SK-N-SH (cell line): Measurements from ENCODE around the gene CBR4. TPM values are rescaled to one million over a fixed set of nuclear protein-coding genes. Genes with fewer than 3 reads are reported as not detected.

Experiments
- CTCF ChIA-PET: fragments of 300-600, 350-600 bp; formaldehyde crosslinking; extraction: SDS; loops from one replicate; lab custom pipeline; 2021; lab: Yijun Ruan, JAX
- POLR2A ChIA-PET: fragments of 350-600 bp; sonication (Branson Sonifier 250); formaldehyde crosslinking; extraction: SDS; loops from one replicate; lab custom pipeline; 2020; ENCODE audit warnings: antibody characterized with exemption, inconsistent platforms; lab: Yijun Ruan, JAX
- DNase-seq: peaks from one replicate; pipeline ENCODE4 v3.0.0; 2012
- H2AFZ ChIP-seq: fragments of 200-600 bp; sonication (generic); 2 replicates; pipeline ENCODE4 v1.8.1; 2016; ENCODE audit warnings: antibody characterized with exemption, mild to moderate bottlenecking, low read depth
- H3F3A ChIP-seq: fragments of 200-600 bp; sonication (generic); replicated peaks from 2 replicates; pipeline ENCODE3; 2016; ENCODE audit warnings: antibody characterized with exemption, mild to moderate bottlenecking; ENCODE audit not compliant: insufficient read depth
- H3K27ac ChIP-seq, 2 experiments: fragments of 200-500 bp in 1 of 2; fragments of 200-600 bp in 1 of 2; sonication (Bioruptor generic) in 1 of 2; sonication (generic), shearing (Covaris generic) in 1 of 2; 2 replicates each; pipeline versions ENCODE4 v1.5.1 to v1.6.1; 2014 to 2016; ENCODE audit warnings: low read depth in 2 of 2, inconsistent platforms in 1 of 2, low read length in 1 of 2, mild to moderate bottlenecking in 1 of 2, mixed read lengths in 1 of 2
- H3K27me3 ChIP-seq: fragments of 200-600 bp; sonication (generic), shearing (Covaris generic); 2 replicates; pipeline ENCODE4 v1.6.1; 2016; ENCODE audit warnings: mixed run types; ENCODE audit not compliant: insufficient read depth
- H3K36me3 ChIP-seq, 2 experiments: fragments of 200-500 bp in 1 of 2; fragments of 200-600 bp in 1 of 2; sonication (Bioruptor generic) in 1 of 2; sonication (generic) in 1 of 2; replicated peaks in 1 of 2; 2 replicates each; pipeline versions ENCODE3 to v1.5.1; 2014 to 2016; ENCODE audit warnings: low read length in 1 of 2, mild to moderate bottlenecking in 1 of 2; ENCODE audit not compliant: insufficient read depth in 2 of 2, control insufficient read depth in 1 of 2
- H3K4me1 ChIP-seq, 2 experiments: fragments of 200-500 bp in 1 of 2; fragments of 200-600 bp in 1 of 2; sonication (Bioruptor generic) in 1 of 2; sonication (generic), shearing (Covaris generic) in 1 of 2; 2 replicates each; pipeline versions ENCODE4 v1.5.1 to v1.6.1; 2014 to 2016; ENCODE audit warnings: low read depth in 1 of 2, low read length in 1 of 2, mixed run types in 1 of 2; ENCODE audit not compliant: insufficient read depth in 2 of 2, control insufficient read depth in 1 of 2
- H3K4me2 ChIP-seq: fragments of 200-600 bp; sonication (generic), shearing (Covaris generic); 2 replicates; pipeline ENCODE4 v1.6.1; 2017; ENCODE audit warnings: mixed run types
- H3K4me3 ChIP-seq, 2 experiments: fragments of 200-500 bp in 1 of 2; fragments of 200-600 bp in 1 of 2; sonication (Bioruptor generic) in 1 of 2; sonication (generic), shearing (Covaris generic) in 1 of 2; 2 replicates each; pipeline versions ENCODE4 v1.5.1 to v1.8.1; 2014 to 2016; ENCODE audit warnings: low read depth in 2 of 2, inconsistent platforms in 1 of 2, low read length in 1 of 2, mild to moderate bottlenecking in 1 of 2, mixed read lengths in 1 of 2, moderate library complexity in 1 of 2
- H3K79me2 ChIP-seq: fragments of 200-600 bp; sonication (generic); 2 replicates; pipeline ENCODE4 v1.8.1; 2017; ENCODE audit warnings: mild to moderate bottlenecking; ENCODE audit not compliant: insufficient read depth
- H3K9ac ChIP-seq: fragments of 200-600 bp; sonication (generic); 2 replicates; pipeline ENCODE4 v1.6.1; 2017; ENCODE audit warnings: mixed run types
- H3K9me2 ChIP-seq: fragments of 200-600 bp; sonication (generic); 2 replicates; pipeline ENCODE4 v1.6.1; 2017; ENCODE audit warnings: mixed run types
- H3K9me3 ChIP-seq: fragments of 200-600 bp; sonication (generic); 2 replicates; pipeline ENCODE4 v1.6.1; 2017; ENCODE audit warnings: mixed run types, mild to moderate bottlenecking, moderate library complexity
- H4K20me1 ChIP-seq: fragments of 200-600 bp; sonication (generic); 2 replicates; pipeline ENCODE4 v1.6.1; 2017; ENCODE audit warnings: mild to moderate bottlenecking, mixed run types; ENCODE audit not compliant: insufficient read depth
- ELF1 ChIP-seq: IDR thresholded peaks from 2 replicates; pipeline ENCODE4 v1.4.0; 2012
- EP300 ChIP-seq, 2 experiments: IDR thresholded peaks; 2 replicates each; pipeline versions ENCODE4 v1.4.0 to v1.6.1; 2012; ENCODE audit warnings: borderline replicate concordance in 1 of 2, low read depth in 1 of 2, low read length in 1 of 2
- GATA2 ChIP-seq: sonication (generic); formaldehyde crosslinking; IDR thresholded peaks from 2 replicates; pipeline ENCODE4 v1.5.0; 2020; ENCODE audit warnings: mild to moderate bottlenecking, missing genetic modification reagents
- MXI1 ChIP-seq: IDR thresholded peaks from 2 replicates; pipeline ENCODE4 v1.6.1; 2012; ENCODE audit warnings: mild to moderate bottlenecking, low read depth, low read length, improper control_type of control experiment
- NRF1 ChIP-seq: IDR thresholded peaks from 2 replicates; pipeline ENCODE4 v1.6.1; 2012; ENCODE audit warnings: low read depth, mild to moderate bottlenecking, low read length
- RAD21 ChIP-seq: IDR thresholded peaks from 2 replicates; pipeline ENCODE4 v1.6.1; 2012; ENCODE audit warnings: mild to moderate bottlenecking, low read length
- RCOR1 ChIP-seq: fragments of 150-350 bp; IDR thresholded peaks from 2 replicates; pipeline ENCODE4 v1.6.1; 2017; ENCODE audit warnings: antibody characterized with exemption, low read length
- RFX5 ChIP-seq: IDR thresholded peaks from 2 replicates; pipeline ENCODE4 v1.6.1; 2012; ENCODE audit warnings: mild to moderate bottlenecking, improper control_type of control experiment, low read length
- RXRA ChIP-seq: IDR thresholded peaks from 2 replicates; pipeline ENCODE4 v1.4.0; 2012; ENCODE audit warnings: low read depth, mild to moderate bottlenecking, borderline replicate concordance
- TAF1 ChIP-seq: IDR thresholded peaks from 2 replicates; pipeline ENCODE4 v1.6.1; 2012; ENCODE audit warnings: low read depth, mild to moderate bottlenecking, low read length, moderate library complexity, borderline replicate concordance
- TCF12 ChIP-seq: IDR thresholded peaks from 2 replicates; pipeline ENCODE4 v1.4.0; 2012
- TEAD4 ChIP-seq: IDR thresholded peaks from 2 replicates; pipeline ENCODE4 v1.4.0; 2012; ENCODE audit warnings: mild to moderate bottlenecking, borderline replicate concordance; ENCODE audit not compliant: insufficient read depth
- WGBS: methylation state at CpG from one replicate; pipeline ENCODE4 v1.1.6; 2017; ENCODE audit warnings: low lambda C conversion rate; 5-methylcytosine and 5-hydroxymethylcytosine counted together
- polyA plus RNA-seq, 3 experiments: library from polyadenylated mRNA; depleted of rRNA; stranded (reverse); fragments of >200 nt; gene quantifications; 2 replicates each; pipeline ENCODE4 v1.2.3, GENCODE V29; 2012
- TF ChIP-seq, protein P1 (sequence below): IDR thresholded peaks from 2 replicates; pipeline ENCODE4 v1.4.0; 2012; ENCODE audit warnings: low read depth
- TF ChIP-seq, protein P2 (sequence below): IDR thresholded peaks from 2 replicates; pipeline ENCODE4; 2012
- TF ChIP-seq, protein P3 (sequence below): IDR thresholded peaks from 2 replicates; pipeline ENCODE4 v1.4.0; 2012; ENCODE audit warnings: low read depth, borderline replicate concordance
- TF ChIP-seq, protein P4 (sequence below): fragments of 200-600 bp; sonication (generic); IDR thresholded peaks from 2 replicates; pipeline ENCODE4 v1.6.1; 2017; ENCODE audit warnings: antibody characterized with exemption, mild to moderate bottlenecking, moderate library complexity
- TF ChIP-seq, protein P5 (sequence below): IDR thresholded peaks from 2 replicates; pipeline ENCODE4 v1.6.1; 2012; ENCODE audit warnings: mild to moderate bottlenecking, low read depth, low read length, moderate library complexity
- TF ChIP-seq, protein P6 (sequence below): IDR thresholded peaks from 2 replicates; pipeline ENCODE4 v1.4.0; 2012; ENCODE audit warnings: low read depth, borderline replicate concordance
- TF ChIP-seq, protein P7 (sequence below): fragments of 150-350 bp; IDR thresholded peaks from 2 replicates; pipeline ENCODE4 v1.6.1; 2016; ENCODE audit warnings: mild to moderate bottlenecking, low read depth, low read length

Gene CBR4
- polyA plus RNA-seq, 1 of the 3 experiments (the other 2 are of a cell fraction): 2.8 TPM

DNA sequence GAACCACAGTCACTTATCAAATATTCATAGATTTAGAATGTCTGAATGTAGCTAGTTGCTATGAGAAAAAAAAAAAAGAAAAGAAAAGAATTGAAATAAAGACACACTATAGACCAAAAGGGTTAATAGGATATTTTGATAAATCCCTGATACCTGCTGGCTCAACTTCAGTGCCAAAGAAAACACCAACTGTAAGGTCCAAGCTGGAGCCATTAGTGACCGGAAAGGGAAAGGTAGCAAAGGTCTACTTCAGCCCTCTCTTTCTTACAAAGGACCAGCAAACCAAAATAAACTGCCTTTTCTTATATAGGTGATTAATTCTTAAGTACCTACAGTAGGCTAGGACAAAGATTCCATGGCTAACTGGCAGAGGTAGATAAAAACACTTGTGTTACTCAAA lies 9.7 kb downstream of the CBR4 start:
- POLR2A ChIA-PET: interaction anchor here (0.6 to 1.1 kb wide), 2 partner anchors 9 to 481 kb away, joined by 3 read pairs; partner anchors contain the start of gene CBR4
- peaks cover 6% of the 10 kb centered on the region for H3F3A ChIP-seq
- no peak overlapping the region for H3K4me3 ChIP-seq
- CTCF ChIA-PET: interaction anchor here (0.8 to 4.1 kb wide), 3 partner anchors 9 to 78 kb away, joined by 3 to 50 read pairs (median 7); partner anchors contain the start of gene CBR4
- H4K20me1 ChIP-seq: no peaks in the 10 kb centered on the region
- 100% methylated on average over 1 of the region's 1 CpG for WGBS
- H3K27me3 ChIP-seq: no peaks in the 10 kb centered on the region
- no peak overlapping the region for H3K9ac ChIP-seq
- H3K9me2 ChIP-seq: no peaks in the 10 kb centered on the region
- H3K9me3 ChIP-seq: no peaks in the 10 kb centered on the region
- DNase-seq: no peak
- TF ChIP-seq ELF1 (no peak), TAF1 (no peak), MXI1 (no peak), RCOR1 (no peak), NRF1 (no peak), TCF12 (no peak), EP300 (IDR thresholded peaks at IDR 0.05; ENCODE audit: borderline replicate concordance in 1 of 2, low read depth in 1 of 2, low read length in 1 of 2) (no peak), RAD21 (no peak), GATA2 (CRISPR knock-in tag) (no peak), RFX5 (no peak), RXRA (no peak), TEAD4 (no peak)
- TF ChIP-seq, protein P1, sequence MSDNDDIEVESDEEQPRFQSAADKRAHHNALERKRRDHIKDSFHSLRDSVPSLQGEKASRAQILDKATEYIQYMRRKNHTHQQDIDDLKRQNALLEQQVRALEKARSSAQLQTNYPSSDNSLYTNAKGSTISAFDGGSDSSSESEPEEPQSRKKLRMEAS: no peak
- TF ChIP-seq, protein P2, sequence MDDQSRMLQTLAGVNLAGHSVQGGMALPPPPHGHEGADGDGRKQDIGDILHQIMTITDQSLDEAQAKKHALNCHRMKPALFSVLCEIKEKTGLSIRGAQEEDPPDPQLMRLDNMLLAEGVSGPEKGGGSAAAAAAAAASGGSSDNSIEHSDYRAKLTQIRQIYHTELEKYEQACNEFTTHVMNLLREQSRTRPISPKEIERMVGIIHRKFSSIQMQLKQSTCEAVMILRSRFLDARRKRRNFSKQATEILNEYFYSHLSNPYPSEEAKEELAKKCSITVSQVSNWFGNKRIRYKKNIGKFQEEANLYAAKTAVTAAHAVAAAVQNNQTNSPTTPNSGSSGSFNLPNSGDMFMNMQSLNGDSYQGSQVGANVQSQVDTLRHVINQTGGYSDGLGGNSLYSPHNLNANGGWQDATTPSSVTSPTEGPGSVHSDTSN: no peak
- TF ChIP-seq, protein P3, sequence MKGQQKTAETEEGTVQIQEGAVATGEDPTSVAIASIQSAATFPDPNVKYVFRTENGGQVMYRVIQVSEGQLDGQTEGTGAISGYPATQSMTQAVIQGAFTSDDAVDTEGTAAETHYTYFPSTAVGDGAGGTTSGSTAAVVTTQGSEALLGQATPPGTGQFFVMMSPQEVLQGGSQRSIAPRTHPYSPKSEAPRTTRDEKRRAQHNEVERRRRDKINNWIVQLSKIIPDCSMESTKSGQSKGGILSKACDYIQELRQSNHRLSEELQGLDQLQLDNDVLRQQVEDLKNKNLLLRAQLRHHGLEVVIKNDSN: no peak
- TF ChIP-seq, protein P4, sequence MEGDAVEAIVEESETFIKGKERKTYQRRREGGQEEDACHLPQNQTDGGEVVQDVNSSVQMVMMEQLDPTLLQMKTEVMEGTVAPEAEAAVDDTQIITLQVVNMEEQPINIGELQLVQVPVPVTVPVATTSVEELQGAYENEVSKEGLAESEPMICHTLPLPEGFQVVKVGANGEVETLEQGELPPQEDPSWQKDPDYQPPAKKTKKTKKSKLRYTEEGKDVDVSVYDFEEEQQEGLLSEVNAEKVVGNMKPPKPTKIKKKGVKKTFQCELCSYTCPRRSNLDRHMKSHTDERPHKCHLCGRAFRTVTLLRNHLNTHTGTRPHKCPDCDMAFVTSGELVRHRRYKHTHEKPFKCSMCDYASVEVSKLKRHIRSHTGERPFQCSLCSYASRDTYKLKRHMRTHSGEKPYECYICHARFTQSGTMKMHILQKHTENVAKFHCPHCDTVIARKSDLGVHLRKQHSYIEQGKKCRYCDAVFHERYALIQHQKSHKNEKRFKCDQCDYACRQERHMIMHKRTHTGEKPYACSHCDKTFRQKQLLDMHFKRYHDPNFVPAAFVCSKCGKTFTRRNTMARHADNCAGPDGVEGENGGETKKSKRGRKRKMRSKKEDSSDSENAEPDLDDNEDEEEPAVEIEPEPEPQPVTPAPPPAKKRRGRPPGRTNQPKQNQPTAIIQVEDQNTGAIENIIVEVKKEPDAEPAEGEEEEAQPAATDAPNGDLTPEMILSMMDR: no peak
- TF ChIP-seq, protein P5, sequence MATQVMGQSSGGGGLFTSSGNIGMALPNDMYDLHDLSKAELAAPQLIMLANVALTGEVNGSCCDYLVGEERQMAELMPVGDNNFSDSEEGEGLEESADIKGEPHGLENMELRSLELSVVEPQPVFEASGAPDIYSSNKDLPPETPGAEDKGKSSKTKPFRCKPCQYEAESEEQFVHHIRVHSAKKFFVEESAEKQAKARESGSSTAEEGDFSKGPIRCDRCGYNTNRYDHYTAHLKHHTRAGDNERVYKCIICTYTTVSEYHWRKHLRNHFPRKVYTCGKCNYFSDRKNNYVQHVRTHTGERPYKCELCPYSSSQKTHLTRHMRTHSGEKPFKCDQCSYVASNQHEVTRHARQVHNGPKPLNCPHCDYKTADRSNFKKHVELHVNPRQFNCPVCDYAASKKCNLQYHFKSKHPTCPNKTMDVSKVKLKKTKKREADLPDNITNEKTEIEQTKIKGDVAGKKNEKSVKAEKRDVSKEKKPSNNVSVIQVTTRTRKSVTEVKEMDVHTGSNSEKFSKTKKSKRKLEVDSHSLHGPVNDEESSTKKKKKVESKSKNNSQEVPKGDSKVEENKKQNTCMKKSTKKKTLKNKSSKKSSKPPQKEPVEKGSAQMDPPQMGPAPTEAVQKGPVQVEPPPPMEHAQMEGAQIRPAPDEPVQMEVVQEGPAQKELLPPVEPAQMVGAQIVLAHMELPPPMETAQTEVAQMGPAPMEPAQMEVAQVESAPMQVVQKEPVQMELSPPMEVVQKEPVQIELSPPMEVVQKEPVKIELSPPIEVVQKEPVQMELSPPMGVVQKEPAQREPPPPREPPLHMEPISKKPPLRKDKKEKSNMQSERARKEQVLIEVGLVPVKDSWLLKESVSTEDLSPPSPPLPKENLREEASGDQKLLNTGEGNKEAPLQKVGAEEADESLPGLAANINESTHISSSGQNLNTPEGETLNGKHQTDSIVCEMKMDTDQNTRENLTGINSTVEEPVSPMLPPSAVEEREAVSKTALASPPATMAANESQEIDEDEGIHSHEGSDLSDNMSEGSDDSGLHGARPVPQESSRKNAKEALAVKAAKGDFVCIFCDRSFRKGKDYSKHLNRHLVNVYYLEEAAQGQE: no peak
- TF ChIP-seq, protein P6, sequence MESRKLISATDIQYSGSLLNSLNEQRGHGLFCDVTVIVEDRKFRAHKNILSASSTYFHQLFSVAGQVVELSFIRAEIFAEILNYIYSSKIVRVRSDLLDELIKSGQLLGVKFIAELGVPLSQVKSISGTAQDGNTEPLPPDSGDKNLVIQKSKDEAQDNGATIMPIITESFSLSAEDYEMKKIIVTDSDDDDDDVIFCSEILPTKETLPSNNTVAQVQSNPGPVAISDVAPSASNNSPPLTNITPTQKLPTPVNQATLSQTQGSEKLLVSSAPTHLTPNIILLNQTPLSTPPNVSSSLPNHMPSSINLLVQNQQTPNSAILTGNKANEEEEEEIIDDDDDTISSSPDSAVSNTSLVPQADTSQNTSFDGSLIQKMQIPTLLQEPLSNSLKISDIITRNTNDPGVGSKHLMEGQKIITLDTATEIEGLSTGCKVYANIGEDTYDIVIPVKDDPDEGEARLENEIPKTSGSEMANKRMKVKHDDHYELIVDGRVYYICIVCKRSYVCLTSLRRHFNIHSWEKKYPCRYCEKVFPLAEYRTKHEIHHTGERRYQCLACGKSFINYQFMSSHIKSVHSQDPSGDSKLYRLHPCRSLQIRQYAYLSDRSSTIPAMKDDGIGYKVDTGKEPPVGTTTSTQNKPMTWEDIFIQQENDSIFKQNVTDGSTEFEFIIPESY: no peak
- TF ChIP-seq, protein P7, sequence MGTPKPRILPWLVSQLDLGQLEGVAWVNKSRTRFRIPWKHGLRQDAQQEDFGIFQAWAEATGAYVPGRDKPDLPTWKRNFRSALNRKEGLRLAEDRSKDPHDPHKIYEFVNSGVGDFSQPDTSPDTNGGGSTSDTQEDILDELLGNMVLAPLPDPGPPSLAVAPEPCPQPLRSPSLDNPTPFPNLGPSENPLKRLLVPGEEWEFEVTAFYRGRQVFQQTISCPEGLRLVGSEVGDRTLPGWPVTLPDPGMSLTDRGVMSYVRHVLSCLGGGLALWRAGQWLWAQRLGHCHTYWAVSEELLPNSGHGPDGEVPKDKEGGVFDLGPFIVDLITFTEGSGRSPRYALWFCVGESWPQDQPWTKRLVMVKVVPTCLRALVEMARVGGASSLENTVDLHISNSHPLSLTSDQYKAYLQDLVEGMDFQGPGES: no peak
- H3K79me2 ChIP-seq: peaks cover 18% of the 10 kb centered on the region; the same call in 1 of the 2 replicates
- peaks cover 70 to 84% of the 10 kb centered on the region in 2 experiments for H3K36me3 ChIP-seq
- no peak overlapping the region for H3K27ac ChIP-seq
- H2AFZ ChIP-seq: no peak overlapping the region
- H3K4me2 ChIP-seq: no peak overlapping the region
- no peaks in the 10 kb centered on the region; a peak in 3 of 4 replicates for H3K4me1 ChIP-seq
